HCT116 (cell line): ENCODE results near the gene BMP7. TPM values are rescaled to one million over a fixed set of nuclear protein-coding genes. Genes with fewer than 3 reads are reported as not detected.

Experiments
- ATAC-seq: fragments of 200-7000 bp; cut with Tn5 transposase; 2 replicates; pipeline ENCODE4 v1.9.1; 2020; ENCODE audit warnings: mild to moderate bottlenecking, moderate library complexity
- BruUV-seq: library from RNA; stranded (reverse); fragments of 400-500 nt; replicated peaks from 2 replicates; lab custom pipeline; 2021; lab: Mats Ljungman, UMichigan
- CTCF ChIA-PET: fragments of 300-600 bp; sonication (Branson Sonifier 250); formaldehyde crosslinking; loops from one replicate; lab custom pipeline; 2021; ENCODE audit warnings: antibody characterized with exemption; lab: Charles Lee
- POLR2A ChIA-PET: fragments of 300-600, 350-600 bp; sonication (Branson Sonifier 250); formaldehyde crosslinking; loops from one replicate; lab custom pipeline; 2021; ENCODE audit warnings: antibody characterized with exemption; lab: Charles Lee
- RAD21 ChIA-PET, 2 experiments: fragments of 300-600 bp; sonication (Branson Sonifier 250); formaldehyde crosslinking; loops; one replicate each; lab custom pipeline; 2023; ENCODE audit warnings: low total read pairs in 2 of 2; ENCODE audit not compliant: uncharacterized antibody in 2 of 2, unreplicated experiment in 2 of 2, low non-redundant PET in 1 of 2; lab: Charles Lee
- DNase-seq: peaks from one replicate; pipeline ENCODE4 v3.0.0-alpha.2; 2010; ENCODE audit warnings: low read depth, low spot score
- H2AFZ ChIP-seq: fragments of 200-600 bp; shearing (Covaris generic), sonication (generic); 2 replicates; pipeline ENCODE4 v1.6.1; 2017; ENCODE audit warnings: low read depth, mixed run types, mixed read lengths, antibody characterized with exemption, low read length; ENCODE audit not compliant: poor library complexity, severe bottlenecking
- H3K27ac ChIP-seq: 2 replicates; pipeline ENCODE4 v1.5.1; 2012; ENCODE audit warnings: low read depth, low read length
- H3K27me3 ChIP-seq: fragments of 200-600 bp; sonication (generic); 2 replicates; pipeline ENCODE4 v1.6.1; 2016; ENCODE audit warnings: mixed run types, low read length, mixed read lengths; ENCODE audit not compliant: insufficient read depth
- H3K36me3 ChIP-seq, 2 experiments: fragments of 200-500 bp in 1 of 2; fragments of 200-600 bp in 1 of 2; sonication (Bioruptor generic) in 1 of 2; sonication (generic) in 1 of 2; 2 replicates each; pipeline versions ENCODE4 v1.5.1 to v1.6.1; 2014 to 2016; ENCODE audit warnings: low read length in 2 of 2, inconsistent platforms in 1 of 2, mixed read lengths in 1 of 2, mixed run types in 1 of 2; ENCODE audit not compliant: insufficient read depth in 2 of 2, control insufficient read depth in 1 of 2
- H3K4me1 ChIP-seq, 2 experiments: fragments of 200-600 bp in 1 of 2; sonication (generic) in 1 of 2; 2 replicates each; pipeline versions ENCODE4 v1.5.1 to v1.6.1; 2012 to 2017; ENCODE audit warnings: low read length in 2 of 2, inconsistent platforms in 1 of 2, mild to moderate bottlenecking in 1 of 2, mixed read lengths in 1 of 2, mixed run types in 1 of 2, moderate library complexity in 1 of 2; ENCODE audit not compliant: insufficient read depth in 2 of 2, control insufficient read depth in 1 of 2
- H3K4me2 ChIP-seq: fragments of 200-600 bp; sonication (generic); 2 replicates; pipeline ENCODE4 v1.6.1; 2017; ENCODE audit warnings: mixed run types, low read length, mixed read lengths
- H3K4me3 ChIP-seq, 2 experiments: fragments of 200-600 bp in 1 of 2; sonication (generic) in 1 of 2; replicated peaks in 1 of 2; 2 replicates each; pipeline ENCODE4 v1.5.1; 2011 to 2016; ENCODE audit warnings: low read length in 2 of 2, control low read depth in 1 of 2, low read depth in 1 of 2, mild to moderate bottlenecking in 1 of 2, mixed read lengths in 1 of 2, mixed run types in 1 of 2
- H3K79me2 ChIP-seq: fragments of 200-600 bp; sonication (generic); 2 replicates; pipeline ENCODE4 v1.6.1; 2017; ENCODE audit warnings: mild to moderate bottlenecking, mixed run types, low read length, moderate library complexity, mixed read lengths; ENCODE audit not compliant: insufficient read depth
- H3K9ac ChIP-seq: fragments of 200-600 bp; sonication (generic); 2 replicates; pipeline ENCODE4 v1.6.1; 2016; ENCODE audit warnings: low read length, mixed read lengths
- H3K9me2 ChIP-seq: fragments of 200-600 bp; sonication (generic), shearing (Covaris generic); 2 replicates; pipeline ENCODE4 v1.6.1; 2017; ENCODE audit warnings: mixed run types, mild to moderate bottlenecking, moderate library complexity; ENCODE audit not compliant: insufficient read depth
- H3K9me3 ChIP-seq, 2 experiments: fragments of 200-500 bp in 1 of 2; fragments of 200-600 bp in 1 of 2; sonication (Bioruptor generic) in 1 of 2; sonication (generic) in 1 of 2; 2 replicates each; pipeline ENCODE4 v1.6.1; 2014 to 2017; ENCODE audit warnings: low read length in 2 of 2, mixed read lengths in 2 of 2, inconsistent platforms in 1 of 2, low read depth in 1 of 2, mild to moderate bottlenecking in 1 of 2, mixed run types in 1 of 2, moderate library complexity in 1 of 2; ENCODE audit not compliant: control insufficient read depth in 1 of 2, insufficient read depth in 1 of 2
- H4K20me1 ChIP-seq: fragments of 200-600 bp; sonication (generic), shearing (Covaris generic); 2 replicates; pipeline ENCODE4 v1.6.1; 2017; ENCODE audit warnings: mixed run types, mild to moderate bottlenecking, moderate library complexity; ENCODE audit not compliant: insufficient read depth
- CBX3 ChIP-seq: IDR thresholded peaks from 2 replicates; pipeline ENCODE4 v1.6.1; 2012; ENCODE audit warnings: low read depth
- EGR1 ChIP-seq: IDR thresholded peaks from 2 replicates; pipeline ENCODE4 v1.6.1; 2012; ENCODE audit warnings: low read depth
- ELF1 ChIP-seq: IDR thresholded peaks from 2 replicates; pipeline ENCODE4 v1.6.1; 2012; ENCODE audit warnings: low read depth, borderline replicate concordance
- EZH2 ChIP-seq: fragments of 200-600 bp; sonication (generic); IDR thresholded peaks from 2 replicates; pipeline ENCODE4 v1.6.1; 2017; ENCODE audit warnings: antibody characterized with exemption, mixed run types
- EZH2phosphoT487 ChIP-seq: fragments of 200-600 bp; IDR thresholded peaks from 2 replicates; pipeline ENCODE4 v1.6.1; 2018; ENCODE audit warnings: antibody characterized with exemption, borderline replicate concordance
- FOSL1 ChIP-seq: IDR thresholded peaks from 2 replicates; pipeline ENCODE4 v1.6.1; 2012; ENCODE audit warnings: low read depth
- JUND ChIP-seq: IDR thresholded peaks from 2 replicates; pipeline ENCODE4 v1.6.1; 2012
- MAX ChIP-seq: IDR thresholded peaks from 2 replicates; pipeline ENCODE4 v1.6.1; 2012
- POLR2A ChIP-seq: IDR thresholded peaks from 2 replicates; pipeline ENCODE4 v1.7.0; 2011; ENCODE audit warnings: borderline replicate concordance; ENCODE audit not compliant: insufficient read depth, insufficient read length; ENCODE audit errors: extremely low read depth
- POLR2AphosphoS5 ChIP-seq: IDR thresholded peaks from 2 replicates; pipeline ENCODE4 v1.6.1; 2011; ENCODE audit warnings: mild to moderate bottlenecking, low read depth, low read length, moderate library complexity
- RAD21 ChIP-seq: IDR thresholded peaks from 2 replicates; pipeline ENCODE4 v1.6.1; 2012; ENCODE audit warnings: low read depth, mild to moderate bottlenecking
- REST ChIP-seq: IDR thresholded peaks from 2 replicates; pipeline ENCODE4 v1.6.1; 2012; ENCODE audit warnings: low read depth
- SIN3A ChIP-seq: IDR thresholded peaks from 2 replicates; pipeline ENCODE4 v1.6.1; 2012; ENCODE audit warnings: low read depth
- SRF ChIP-seq: IDR thresholded peaks from 2 replicates; pipeline ENCODE4 v1.6.1; 2012; ENCODE audit warnings: low read depth
- TCF7L2 ChIP-seq: IDR thresholded peaks from 2 replicates; pipeline ENCODE4 v1.7.0; 2011; ENCODE audit warnings: borderline replicate concordance, inconsistent platforms; ENCODE audit not compliant: insufficient read depth, insufficient read length; ENCODE audit errors: extremely low read depth
- ZFX ChIP-seq: fragments of 450-650 bp; IDR thresholded peaks from 2 replicates; pipeline ENCODE4 v1.6.1; 2017
- ZNF274 ChIP-seq: fragments of 200-500 bp; sonication (Bioruptor generic); IDR thresholded peaks from 2 replicates; pipeline ENCODE4 v1.6.1; 2014; ENCODE audit warnings: mild to moderate bottlenecking, low read depth, low read length, inconsistent platforms
- intact Hi-C: fragments of 100-400 bp; cut with micrococcal nuclease; formaldehyde crosslinking; loops from 2 replicates; pipeline ENCODE4 v1.10.0; 2022
- total RNA-seq: library from RNA; stranded (reverse); gene quantifications from one replicate; pipeline ENCODE4 v1.2.1, GENCODE V29; 2021; ENCODE audit not compliant: unreplicated experiment
- TF ChIP-seq, protein P1 (sequence below): IDR thresholded peaks from 2 replicates; pipeline ENCODE4 v1.6.1; 2011; ENCODE audit warnings: mild to moderate bottlenecking, low read length, moderate library complexity; ENCODE audit not compliant: insufficient replicate concordance; ENCODE audit errors: extremely low read depth

BMP7 gene
- total RNA-seq, 1 experiment from 2014 or later = 7.0 TPM

GRCh38 chr20:57277398-57278105, 11.1 kb upstream of the BMP7 start:
- CTCF ChIA-PET = no interaction called here
- Histone ChIP-seq H3K9ac (no peak overlapping the region), H3K9me2 (no peaks in the 10 kb centered on the region), H4K20me1 (no peaks in the 10 kb centered on the region), H3K27me3 (peaks cover 4% of the 10 kb centered on the region; the same call in 1 of the 2 replicates), H3K36me3 (no peaks in the 10 kb centered on the region), H3K4me3 (no peak overlapping the region), H3K4me1 (no peaks in the 10 kb centered on the region), H3K9me3 (no peaks in the 10 kb centered on the region), H2AFZ (no peak overlapping the region), H3K79me2 (no peaks in the 10 kb centered on the region), H3K4me2 (no peak overlapping the region), H3K27ac (no peak overlapping the region)
- POLR2A ChIA-PET = no interaction called here
- intact Hi-C loops = no loop called here
- ATAC-seq (no peak), DNase-seq (no peak)
- no TSS peak for BruUV-seq
- RAD21 ChIA-PET = no interaction called here
- TF ChIP-seq EGR1 = no peak
- TF ChIP-seq SIN3A = no peak
- TF ChIP-seq EZH2phosphoT487 = no peak
- TF ChIP-seq SRF = no peak
- no peak for TF ChIP-seq REST
- TF ChIP-seq POLR2A = no peak
- no peak for TF ChIP-seq MAX
- no peak for TF ChIP-seq FOSL1
- no peak for TF ChIP-seq CBX3
- TF ChIP-seq, protein P1, sequence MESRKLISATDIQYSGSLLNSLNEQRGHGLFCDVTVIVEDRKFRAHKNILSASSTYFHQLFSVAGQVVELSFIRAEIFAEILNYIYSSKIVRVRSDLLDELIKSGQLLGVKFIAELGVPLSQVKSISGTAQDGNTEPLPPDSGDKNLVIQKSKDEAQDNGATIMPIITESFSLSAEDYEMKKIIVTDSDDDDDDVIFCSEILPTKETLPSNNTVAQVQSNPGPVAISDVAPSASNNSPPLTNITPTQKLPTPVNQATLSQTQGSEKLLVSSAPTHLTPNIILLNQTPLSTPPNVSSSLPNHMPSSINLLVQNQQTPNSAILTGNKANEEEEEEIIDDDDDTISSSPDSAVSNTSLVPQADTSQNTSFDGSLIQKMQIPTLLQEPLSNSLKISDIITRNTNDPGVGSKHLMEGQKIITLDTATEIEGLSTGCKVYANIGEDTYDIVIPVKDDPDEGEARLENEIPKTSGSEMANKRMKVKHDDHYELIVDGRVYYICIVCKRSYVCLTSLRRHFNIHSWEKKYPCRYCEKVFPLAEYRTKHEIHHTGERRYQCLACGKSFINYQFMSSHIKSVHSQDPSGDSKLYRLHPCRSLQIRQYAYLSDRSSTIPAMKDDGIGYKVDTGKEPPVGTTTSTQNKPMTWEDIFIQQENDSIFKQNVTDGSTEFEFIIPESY = no peak
- TF ChIP-seq POLR2AphosphoS5 = no peak
- TF ChIP-seq RAD21 = no peak
- no peak for TF ChIP-seq TCF7L2
- TF ChIP-seq ELF1 = no peak
- TF ChIP-seq ZFX = no peak
- TF ChIP-seq EZH2 = no peak
- no peak for TF ChIP-seq JUND
- no peak for TF ChIP-seq ZNF274
